Measurements from ENCODE around the gene PIM3. TPM values are rescaled to one million over a fixed set of nuclear protein-coding genes. Genes with fewer than 3 reads are reported as not detected.

Gene PIM3
- total RNA-seq, 6 experiments from 2014 or later: 14.8 to 18.8 (median 17.4) TPM

- Mint-ChIP-seq H3K27ac (no peak overlapping the region), H3K27me3 (ENCODE audit: insufficient read depth) (no peaks in the 10 kb centered on the region; the same call in 1 of the 2 replicates), H3K36me3 (ENCODE audit: low read depth) (no peaks in the 10 kb centered on the region), H3K4me1 (ENCODE audit: low read depth) (peaks cover 6% of the 10 kb centered on the region; the same call in 1 of the 2 replicates), H3K4me3 (no peak overlapping the region), H3K9me3 (no peaks in the 10 kb centered on the region)
- DNase-seq: no peak
- no peak for TF ChIP-seq CTCF (IDR thresholded peaks at IDR 0.05)
Observed at GRCh38 chr22:49958366-49958921, 2.1 kb upstream of the PIM3 start.

- TF ChIP-seq CTCF (IDR thresholded peaks at IDR 0.05): no peak
- DNase-seq: no peak
- Mint-ChIP-seq H3K4me3 (peak overlapping the region; percentile 81), H3K9me3 (no peaks in the 10 kb centered on the region), H3K36me3 (ENCODE audit: low read depth) (peaks cover 5% of the 10 kb centered on the region; the same call in 1 of the 2 replicates), H3K4me1 (ENCODE audit: low read depth) (peaks cover 12% of the 10 kb centered on the region; the same call in 1 of the 2 replicates), H3K27ac (peak overlapping the region; percentile 72), H3K27me3 (ENCODE audit: insufficient read depth) (no peaks in the 10 kb centered on the region; the same call in 1 of the 2 replicates)
Observed at GRCh38 chr22:49958931-49959781, 1.4 kb upstream of the PIM3 start.

- DNase-seq: peak; percentile 36
- H3K9me3 Mint-ChIP-seq: no peaks in the 10 kb centered on the region
- H3K27ac Mint-ChIP-seq: peak overlapping the region; percentile 72
Observed at GRCh38 chr22:49959782-49960158, 802 bp upstream of the PIM3 start.

GRCh38 chr22:49961005-49961600, 531 bp downstream of the PIM3 start:
- Mint-ChIP-seq H3K27ac (peak overlapping the region; percentile 69), H3K4me1 (ENCODE audit: low read depth) (peaks cover 12% of the 10 kb centered on the region; the same call in 1 of the 2 replicates), H3K9me3 (no peaks in the 10 kb centered on the region), H3K27me3 (ENCODE audit: insufficient read depth) (no peaks in the 10 kb centered on the region; the same call in none of the 2 replicates), H3K4me3 (peak overlapping the region; percentile 89), H3K36me3 (ENCODE audit: low read depth) (peaks cover 5% of the 10 kb centered on the region; the same call in 1 of the 2 replicates)
- DNase-seq: no peak
- no peak for TF ChIP-seq CTCF (IDR thresholded peaks at IDR 0.05)

More at GRCh38 chr22:49959782-49960158, 802 bp upstream of the PIM3 start:
- Mint-ChIP-seq H3K36me3 (ENCODE audit: low read depth) (peaks cover 5% of the 10 kb centered on the region; the same call in 1 of the 2 replicates), H3K27me3 (ENCODE audit: insufficient read depth) (no peaks in the 10 kb centered on the region; the same call in none of the 2 replicates), H3K4me3 (peak overlapping the region; percentile 81), H3K4me1 (ENCODE audit: low read depth) (peaks cover 12% of the 10 kb centered on the region; the same call in 1 of the 2 replicates)
- peak; percentile 25; the same call in 1 of the 2 replicates for TF ChIP-seq CTCF (IDR thresholded peaks at IDR 0.05)

- peak overlapping the region; percentile 69 for H3K27ac Mint-ChIP-seq
- H3K4me3 Mint-ChIP-seq: peak overlapping the region; percentile 89
- no peak for TF ChIP-seq CTCF (IDR thresholded peaks at IDR 0.05)
- DNase-seq: no peak
- H3K9me3 Mint-ChIP-seq: no peaks in the 10 kb centered on the region
- peaks cover 12% of the 10 kb centered on the region; the same call in 1 of the 2 replicates for H3K4me1 Mint-ChIP-seq (ENCODE audit: low read depth)
- peaks cover 5% of the 10 kb centered on the region; the same call in 1 of the 2 replicates for H3K36me3 Mint-ChIP-seq (ENCODE audit: low read depth)
- no peaks in the 10 kb centered on the region; the same call in none of the 2 replicates for H3K27me3 Mint-ChIP-seq (ENCODE audit: insufficient read depth)
Observed at GRCh38 chr22:49961601-49962011, 1.0 kb downstream of the PIM3 start.

Measured in HFFc6 (cell line).